Stomach (tissue), 9 donors: ENCODE data around the gene KDM3B. TPM values are rescaled to one million over a fixed set of nuclear protein-coding genes. Genes with fewer than 3 reads are reported as not detected.

ENCODE experiments used
- DNase-seq, 2 donors: peaks; one replicate each; pipeline versions ENCODE4 v3.0.0 to v3.0.0-alpha.2; 2013 to 2019
- H3K27ac ChIP-seq, 5 donors: fragments of 200-600 bp in 4 of 5; sonication (generic) in 4 of 5; one replicate each; pipeline ENCODE4 v1.5.1; 2013 to 2019; ENCODE audit warnings: mild to moderate bottlenecking in 1 of 5, moderate library complexity in 1 of 5
- H3K27me3 ChIP-seq, 3 donors: fragments of 200-600 bp; sonication (generic); one replicate each; pipeline ENCODE4 v1.5.1; 2017 to 2019; ENCODE audit warnings: mixed run types in 1 of 3
- H3K36me3 ChIP-seq, 4 donors: fragments of 200-600 bp; sonication (generic); 1 replicate in 3 of 4; 2 replicates in 1 of 4; pipeline ENCODE4 v1.5.1; 2016 to 2019
- H3K4me1 ChIP-seq, 4 donors: fragments of 200-600 bp; sonication (generic); one replicate each; pipeline ENCODE4 v1.5.1; 2016 to 2019
- H3K4me3 ChIP-seq, 4 donors: fragments of 200-600 bp; sonication (generic) in 3 of 4; one replicate each; pipeline ENCODE4 v1.5.1; 2016 to 2019; ENCODE audit warnings: mild to moderate bottlenecking in 1 of 4
- H3K9me3 ChIP-seq, 4 donors: fragments of 200-600 bp; sonication (generic); one replicate each; pipeline ENCODE4 v1.5.1; 2016 to 2019
- EP300 ChIP-seq: sonication (generic); formaldehyde crosslinking; IDR thresholded peaks from one replicate; pipeline ENCODE4 v1.6.1; 2017; ENCODE audit warnings: antibody characterized with exemption
- POLR2A ChIP-seq, 4 donors: fragments of 450-650 bp; IDR thresholded peaks; one replicate each; pipeline ENCODE4 v1.6.1; 2016; ENCODE audit warnings: antibody characterized with exemption in 4 of 4, control low read depth in 2 of 4, mild to moderate bottlenecking in 1 of 4, moderate library complexity in 1 of 4
- POLR2AphosphoS5 ChIP-seq, 3 donors: sonication (generic); formaldehyde crosslinking; IDR thresholded peaks; one replicate each; pipeline ENCODE4 v1.6.1; 2016; ENCODE audit warnings: antibody characterized with exemption in 3 of 3
- WGBS, 5 donors: extraction: QIAGEN DNeasy Blood & Tissue Kit in 3 of 5; methylation state at CpG; one replicate each; pipeline versions ENCODE4 v1.1.5 to v1.1.7; 2013 to 2018; 5-methylcytosine and 5-hydroxymethylcytosine counted together
- intact Hi-C: fragments of 100-400 bp; cut with DNase I; formaldehyde crosslinking; loops from one replicate; pipeline ENCODE4 v1.15.1; 2023; ENCODE audit warnings: low total_unique reads
- polyA plus RNA-seq, 3 donors: library from polyadenylated mRNA; stranded (reverse); fragments of 200-250 nt; gene quantifications; one replicate each; pipeline ENCODE4 v1.2.3, GENCODE V29; 2013
- total RNA-seq, 5 donors: library from RNA; depleted of rRNA; stranded (reverse); fragments of >200 nt; gene quantifications; one replicate each; pipeline versions ENCODE4 v1.1.0 to v1.2.3, GENCODE V29; 2014 to 2016
- TF ChIP-seq, protein P1 (sequence below), 7 experiments: fragments of 450-650 bp in 4 of 7; fragments of 200-600 bp in 3 of 7; sonication (generic) in 3 of 7; IDR thresholded peaks; one replicate each; pipeline ENCODE4 v1.5.1; 2016 to 2019; ENCODE audit warnings: antibody characterized with exemption in 7 of 7, control low read depth in 2 of 7, mild to moderate bottlenecking in 1 of 7
- donor health status: healthy with polysubstance abuse.
- donor health status: Bipolar disorder and iron deficiency.
- donor health status: healthy.

KDM3B gene
- total and polyA plus RNA-seq, 8 donors = 12.6 to 107 (median 51.0) TPM

- H3K4me1 ChIP-seq = peaks cover 3 to 13% (median 8%) of the 10 kb centered on the region in 4 donors
- intact Hi-C loops = loop anchor here (5.0 kb wide), 1 partner anchor 57 kb away; no protein-coding TSS in a partner anchor
- TF ChIP-seq EP300 (no peak), POLR2A (IDR thresholded peaks at IDR 0.05) (no peak), POLR2AphosphoS5 (IDR thresholded peaks at IDR 0.05) (no peak)
- TF ChIP-seq, protein P1, sequence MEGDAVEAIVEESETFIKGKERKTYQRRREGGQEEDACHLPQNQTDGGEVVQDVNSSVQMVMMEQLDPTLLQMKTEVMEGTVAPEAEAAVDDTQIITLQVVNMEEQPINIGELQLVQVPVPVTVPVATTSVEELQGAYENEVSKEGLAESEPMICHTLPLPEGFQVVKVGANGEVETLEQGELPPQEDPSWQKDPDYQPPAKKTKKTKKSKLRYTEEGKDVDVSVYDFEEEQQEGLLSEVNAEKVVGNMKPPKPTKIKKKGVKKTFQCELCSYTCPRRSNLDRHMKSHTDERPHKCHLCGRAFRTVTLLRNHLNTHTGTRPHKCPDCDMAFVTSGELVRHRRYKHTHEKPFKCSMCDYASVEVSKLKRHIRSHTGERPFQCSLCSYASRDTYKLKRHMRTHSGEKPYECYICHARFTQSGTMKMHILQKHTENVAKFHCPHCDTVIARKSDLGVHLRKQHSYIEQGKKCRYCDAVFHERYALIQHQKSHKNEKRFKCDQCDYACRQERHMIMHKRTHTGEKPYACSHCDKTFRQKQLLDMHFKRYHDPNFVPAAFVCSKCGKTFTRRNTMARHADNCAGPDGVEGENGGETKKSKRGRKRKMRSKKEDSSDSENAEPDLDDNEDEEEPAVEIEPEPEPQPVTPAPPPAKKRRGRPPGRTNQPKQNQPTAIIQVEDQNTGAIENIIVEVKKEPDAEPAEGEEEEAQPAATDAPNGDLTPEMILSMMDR (IDR thresholded peaks at IDR 0.05) = no peak
- H3K9me3 ChIP-seq = no peaks in the 10 kb centered on the region
- no peak for DNase-seq
- H3K4me3 ChIP-seq = no peak overlapping the region
- H3K36me3 ChIP-seq = no peaks in the 10 kb centered on the region
- WGBS, 5 donors = 80 to 85% (median 83%) methylated on average over 8 to 22 of the region's 22 CpGs
- H3K27ac ChIP-seq = no peak overlapping the region
- peaks cover 0 to under 1% (median 0%) of the 10 kb centered on the region in 3 donors for H3K27me3 ChIP-seq
Measured at GRCh38 chr5:138444774-138445546, 92.5 kb downstream of the KDM3B start.

DNA sequence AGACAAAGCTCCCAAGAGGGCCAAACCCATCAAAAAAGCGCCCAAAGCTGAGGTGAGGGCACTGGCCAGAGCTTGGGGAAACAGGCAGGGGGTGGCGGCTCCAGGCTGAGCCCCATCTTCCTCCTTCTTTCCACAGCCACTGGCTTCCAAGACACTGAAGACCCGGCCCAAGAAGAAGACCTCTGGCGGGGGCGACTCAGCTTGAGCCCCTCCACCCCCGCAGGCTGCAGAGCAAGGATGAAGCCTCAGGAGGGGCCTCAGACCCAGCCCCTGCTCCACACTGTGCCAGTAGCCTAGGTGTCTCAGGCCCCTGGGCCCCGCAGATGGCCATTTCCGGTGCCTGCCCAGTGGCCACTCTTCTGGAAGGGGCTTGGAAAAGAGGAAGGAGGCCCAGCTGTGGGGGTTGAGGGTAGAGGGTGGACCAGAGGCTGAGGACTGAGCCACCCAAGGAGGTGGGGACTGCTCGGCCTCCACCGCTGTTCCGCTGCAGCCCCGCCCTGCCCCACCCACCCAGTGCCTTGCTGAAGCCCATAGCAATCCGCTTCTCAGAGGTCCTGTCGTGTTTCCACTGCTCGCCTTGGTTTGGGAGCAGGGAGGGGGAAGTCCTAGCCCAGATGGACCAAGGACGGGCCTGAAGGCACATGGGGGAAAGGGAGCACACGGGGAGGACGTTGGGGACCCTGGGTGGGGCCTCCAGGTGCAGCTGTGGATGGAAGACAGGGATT is 93.2 kb downstream of the KDM3B start:
- 56 to 63% (median 61%) methylated on average over 9 to 18 of the region's 18 CpGs for WGBS, 5 donors
- peaks cover 3 to 11% (median 9%) of the 10 kb centered on the region in 4 donors for H3K4me1 ChIP-seq
- TF ChIP-seq EP300 (no peak), POLR2AphosphoS5 (IDR thresholded peaks at IDR 0.05) (no peak), POLR2A (IDR thresholded peaks at IDR 0.05) (no peak)
- TF ChIP-seq, protein P1 (IDR thresholded peaks at IDR 0.05) = no peak
- H3K27me3 ChIP-seq = no peaks in the 10 kb centered on the region
- intact Hi-C loops = loop anchor here (5.0 kb wide), 1 partner anchor 57 kb away; no protein-coding TSS in a partner anchor
- no peaks in the 10 kb centered on the region for H3K36me3 ChIP-seq
- H3K4me3 ChIP-seq = no peak overlapping the region
- DNase-seq = no peak
- no peak overlapping the region for H3K27ac ChIP-seq
- H3K9me3 ChIP-seq = no peaks in the 10 kb centered on the region

GRCh38 chr5:138448070-138448469 is 95.6 kb downstream of the KDM3B start:
- H3K4me3 ChIP-seq = no peak overlapping the region
- WGBS, 5 donors = 83 to 94% (median 89%) methylated on average over 6 of the region's 6 CpGs
- no peaks in the 10 kb centered on the region for H3K36me3 ChIP-seq
- peaks cover 3 to 11% (median 9%) of the 10 kb centered on the region in 4 donors for H3K4me1 ChIP-seq
- H3K27ac ChIP-seq = no peak overlapping the region
- no peaks in the 10 kb centered on the region for H3K27me3 ChIP-seq
- no peaks in the 10 kb centered on the region for H3K9me3 ChIP-seq
- TF ChIP-seq, protein P1 (IDR thresholded peaks at IDR 0.05) = no peak
- DNase-seq = no peak
- intact Hi-C loops = loop anchor here (5.0 kb wide), 1 partner anchor 54 kb away; no protein-coding TSS in a partner anchor

DNA sequence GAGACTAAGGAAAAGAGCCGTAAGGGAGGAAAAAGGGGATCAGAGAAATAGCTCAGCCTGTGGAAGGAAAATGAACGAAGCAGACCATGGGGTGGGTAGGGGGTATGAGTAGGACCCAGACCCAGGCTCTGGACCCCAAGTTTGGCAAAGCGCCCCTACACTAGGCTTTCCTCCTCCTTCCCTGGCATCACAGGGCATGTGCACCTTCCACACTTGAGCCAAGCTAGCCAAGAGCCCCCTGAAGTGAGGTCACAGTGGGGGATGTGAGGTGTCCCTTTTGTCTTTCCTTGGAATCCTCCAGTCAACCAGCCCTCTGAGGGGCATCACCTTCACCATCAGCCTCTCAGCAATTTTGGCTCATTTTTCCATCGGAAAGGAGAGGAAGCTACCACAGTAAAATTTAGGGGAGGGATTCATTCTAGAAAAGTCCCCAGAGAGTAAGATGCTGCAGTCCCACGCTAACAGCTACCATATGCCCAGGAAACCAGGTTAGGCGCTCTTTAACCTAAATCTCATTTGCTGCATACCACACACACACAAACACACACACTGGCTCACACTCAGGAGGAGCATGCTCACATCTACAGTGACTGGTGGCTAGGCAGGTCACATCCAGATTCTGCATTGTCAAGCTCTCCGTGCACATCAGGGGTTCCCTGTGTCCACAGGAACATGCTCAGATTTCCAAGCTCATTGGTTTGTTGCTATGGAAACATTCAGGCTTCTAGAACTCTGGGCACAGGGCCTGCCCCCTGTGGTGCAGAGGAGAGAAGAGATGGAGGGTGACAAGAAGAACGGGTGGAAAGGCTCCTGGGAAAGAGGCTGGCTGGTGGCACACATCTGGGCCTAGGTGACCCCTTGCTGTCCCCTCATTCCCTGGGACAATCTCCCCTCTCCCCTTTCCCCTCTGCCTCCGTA is 96.3 kb downstream of the KDM3B start:
- DNase-seq = no peak
- 72 to 81% (median 76%) methylated on average over 9 of the region's 9 CpGs for WGBS, 5 donors

More for the DNA sequence above, 96.3 kb downstream of the KDM3B start:
- intact Hi-C loops = loop anchor here (5.0 kb wide), 1 partner anchor 54 kb away; no protein-coding TSS in a partner anchor
- Histone ChIP-seq H3K27ac (no peak overlapping the region), H3K36me3 (no peaks in the 10 kb centered on the region), H3K27me3 (no peaks in the 10 kb centered on the region), H3K4me1 (peaks cover 3 to 11% (median 9%) of the 10 kb centered on the region in 4 donors), H3K9me3 (no peaks in the 10 kb centered on the region), H3K4me3 (no peak overlapping the region)
- TF ChIP-seq POLR2AphosphoS5 (IDR thresholded peaks at IDR 0.05) (no peak), POLR2A (IDR thresholded peaks at IDR 0.05) (no peak), EP300 (no peak)
- TF ChIP-seq, protein P1 (IDR thresholded peaks at IDR 0.05) = no peak
